HepG2 (cell line): ENCODE measurements around the gene CARHSP1. TPM values are rescaled to one million over a fixed set of nuclear protein-coding genes. Genes with fewer than 3 reads are reported as not detected.

Experiments
- ATF2 ChIP-seq: sonication (generic); formaldehyde crosslinking; IDR thresholded peaks from 2 replicates; pipeline ENCODE4 v1.4.0; 2020; ENCODE audit warnings: missing genetic modification reagents
- BATF2 ChIP-seq: sonication (generic); formaldehyde crosslinking; IDR thresholded peaks from 2 replicates; pipeline ENCODE4 v1.8.0; 2022; ENCODE audit warnings: mild to moderate bottlenecking, missing genetic modification reagents, moderate library complexity
- CBFB ChIP-seq: sonication (generic); formaldehyde crosslinking; IDR thresholded peaks from 2 replicates; pipeline ENCODE4 v1.4.0; 2020; ENCODE audit warnings: missing genetic modification reagents
- GZF1 ChIP-seq: sonication (generic); formaldehyde crosslinking; IDR thresholded peaks from 2 replicates; pipeline ENCODE4 v1.5.1; 2020; ENCODE audit warnings: mild to moderate bottlenecking, missing genetic modification reagents
- HDAC1 ChIP-seq: sonication (generic); formaldehyde crosslinking; IDR thresholded peaks from 2 replicates; pipeline ENCODE4 v1.5.1; 2020; ENCODE audit warnings: mild to moderate bottlenecking, missing genetic modification reagents
- HNRNPK ChIP-seq: fragments of 200-400 bp; formaldehyde crosslinking; IDR thresholded peaks from 2 replicates; pipeline ENCODE4 v1.6.1; 2018; ENCODE audit warnings: low read length, low read depth, moderate library complexity, mild to moderate bottlenecking; ENCODE audit not compliant: poor library complexity, severe bottlenecking
- KLF15 ChIP-seq: sonication (generic); formaldehyde crosslinking; IDR thresholded peaks from 2 replicates; pipeline ENCODE4 v1.8.1; 2023; ENCODE audit warnings: borderline replicate concordance, mild to moderate bottlenecking, inconsistent platforms, missing genetic modification reagents, mixed read lengths
- KMT2A ChIP-seq: sonication (generic); formaldehyde crosslinking; IDR thresholded peaks from 2 replicates; pipeline ENCODE4 v1.4.0; 2020; ENCODE audit warnings: missing genetic modification reagents
- LCORL ChIP-seq, 2 experiments: fragments of 450-650 bp in 1 of 2; sonication (generic) in 1 of 2; formaldehyde crosslinking in 1 of 2; IDR thresholded peaks; 2 replicates each; pipeline versions ENCODE4 v1.5.0 to v1.6.1; 2017 to 2020; ENCODE audit warnings: antibody characterized with exemption in 1 of 2, missing genetic modification reagents in 1 of 2
- MEF2D ChIP-seq: sonication (generic); formaldehyde crosslinking; IDR thresholded peaks from 2 replicates; pipeline ENCODE4 v1.5.1; 2020; ENCODE audit warnings: mild to moderate bottlenecking, missing genetic modification reagents
- PRDM15 ChIP-seq: sonication (generic); formaldehyde crosslinking; IDR thresholded peaks from 2 replicates; pipeline ENCODE4 v1.4.0; 2020; ENCODE audit warnings: missing genetic modification reagents
- RFXANK ChIP-seq: IDR thresholded peaks from 2 replicates; pipeline ENCODE4 v1.6.1; 2016
- SP4 ChIP-seq: sonication (generic); formaldehyde crosslinking; IDR thresholded peaks from 2 replicates; pipeline ENCODE4 v1.8.1; 2023; ENCODE audit warnings: mild to moderate bottlenecking, missing genetic modification reagents
- SYNCRIP ChIP-seq: fragments of 200-400 bp; formaldehyde crosslinking; IDR thresholded peaks from 2 replicates; pipeline ENCODE4 v1.6.1; 2018; ENCODE audit warnings: mild to moderate bottlenecking, low read depth, low read length; ENCODE audit not compliant: insufficient read depth
- TCF7L2 ChIP-seq: IDR thresholded peaks from 2 replicates; pipeline ENCODE4 v1.6.1; 2011; ENCODE audit warnings: mild to moderate bottlenecking, low read depth, low read length, moderate library complexity
- TSC22D2 ChIP-seq: sonication (generic); formaldehyde crosslinking; IDR thresholded peaks from 2 replicates; pipeline ENCODE4 v1.5.1; 2020; ENCODE audit warnings: missing genetic modification reagents, mild to moderate bottlenecking, borderline replicate concordance
- ZKSCAN5 ChIP-seq: sonication (generic); formaldehyde crosslinking; IDR thresholded peaks from 2 replicates; pipeline ENCODE4 v1.5.1; 2020; ENCODE audit warnings: mild to moderate bottlenecking, missing genetic modification reagents
- ZNF256 ChIP-seq: sonication (generic); formaldehyde crosslinking; conservative IDR thresholded peaks from 2 replicates; pipeline ENCODE4 v1.4.0; 2020; ENCODE audit warnings: missing genetic modification reagents
- ZNF263 ChIP-seq: sonication (generic); formaldehyde crosslinking; IDR thresholded peaks from 2 replicates; pipeline ENCODE4 v1.4.0; 2020; ENCODE audit warnings: missing genetic modification reagents
- ZNF326 ChIP-seq: sonication (generic); formaldehyde crosslinking; IDR thresholded peaks from 2 replicates; pipeline ENCODE4 v1.4.0; 2020; ENCODE audit warnings: missing genetic modification reagents, borderline replicate concordance
- ZNF451 ChIP-seq: sonication (generic); formaldehyde crosslinking; IDR thresholded peaks from 2 replicates; pipeline ENCODE4 v1.5.0; 2020; ENCODE audit warnings: mild to moderate bottlenecking, missing genetic modification reagents
- ZNF468 ChIP-seq: sonication (generic); formaldehyde crosslinking; IDR thresholded peaks from 2 replicates; pipeline ENCODE4 v1.8.0; 2022; ENCODE audit warnings: mild to moderate bottlenecking, moderate library complexity, missing genetic modification reagents
- ZNF556 ChIP-seq: sonication (generic); formaldehyde crosslinking; IDR thresholded peaks from 2 replicates; pipeline ENCODE4 v1.4.0; 2020; ENCODE audit warnings: mild to moderate bottlenecking, missing genetic modification reagents, borderline replicate concordance
- ZNF567 ChIP-seq: sonication (generic); formaldehyde crosslinking; IDR thresholded peaks from 2 replicates; pipeline ENCODE4 v1.8.1; 2023; ENCODE audit warnings: mild to moderate bottlenecking, missing genetic modification reagents, borderline replicate concordance
- ZSCAN20 ChIP-seq: sonication (generic); formaldehyde crosslinking; IDR thresholded peaks from 2 replicates; pipeline ENCODE4 v1.4.0; 2020; ENCODE audit warnings: missing genetic modification reagents, mild to moderate bottlenecking, borderline replicate concordance
- polyA plus RNA-seq, 8 experiments: library from polyadenylated mRNA; depleted of rRNA in 3 of 8; stranded (reverse) in 7 of 8; unstranded in 1 of 8; fragments of >200 nt; fragmentation: Illumina TruSeq in 4 of 8; extraction: Trizol in 4 of 8; gene quantifications; 2 replicates each; pipeline versions ENCODE4 v1.2.1 to v1.2.3, GENCODE V29; 2011 to 2016; ENCODE audit warnings: low read depth in 4 of 8, missing spikeins in 1 of 8, mixed read lengths in 1 of 8; ENCODE audit not compliant: insufficient read depth in 1 of 8
- total RNA-seq, 5 experiments: library from RNA; depleted of rRNA; stranded (reverse); fragments of >200 nt; fragmentation: Illumina TruSeq; extraction: Trizol; gene quantifications; 2 replicates each; pipeline ENCODE4 v1.2.3, GENCODE V29; 2016; ENCODE audit warnings: low read depth in 1 of 5

The CARHSP1 gene
- total and polyA plus RNA-seq, 2 of the 13 experiments (the other 11 are each of a cell fraction or from before 2014, with no cell fraction given), result 173 to 345 TPM

- TF ChIP-seq GZF1 (CRISPR knock-in tag), result peak; percentile 23; the same call in 1 of the 2 replicates
- no peak; the same call in 1 of the 2 replicates for TF ChIP-seq CBFB (CRISPR knock-in tag)
- no peak; the same call in 1 of the 2 replicates for TF ChIP-seq RFXANK
- TF ChIP-seq ZNF567, result 0 out of 2 replicates have a peak, but pooled peaks have one; percentile 49
- peak; percentile 90 for TF ChIP-seq HNRNPK
- TF ChIP-seq ZNF451 (CRISPR knock-in tag), result no peak
- peak; percentile 38; the same call in 1 of the 2 replicates for TF ChIP-seq ATF2 (CRISPR knock-in tag)
- peak; percentile 95 for TF ChIP-seq HDAC1
- TF ChIP-seq ZNF468 (CRISPR knock-in tag), result no peak
- no peak for TF ChIP-seq PRDM15 (CRISPR knock-in tag)
- TF ChIP-seq ZNF263 (CRISPR knock-in tag), result peak; percentile 71
- TF ChIP-seq ZNF556, result no peak; the same call in 1 of the 2 replicates
- TF ChIP-seq ZSCAN20, result no peak; the same call in 1 of the 2 replicates
- TF ChIP-seq KLF15 (CRISPR knock-in tag), result no peak
- no peak for TF ChIP-seq SP4 (CRISPR knock-in tag)
- TF ChIP-seq TCF7L2, result no peak
- TF ChIP-seq LCORL (IDR thresholded peaks at IDR 0.05), result no peak
- TF ChIP-seq LCORL (CRISPR knock-in tag; IDR thresholded peaks at IDR 0.05), result no peak; the same call in 1 of the 2 replicates
- peak; percentile 87; the same call in 1 of the 2 replicates for TF ChIP-seq KMT2A (CRISPR knock-in tag)
- no peak for TF ChIP-seq ZNF256 (CRISPR knock-in tag)
- no peak for TF ChIP-seq BATF2 (CRISPR knock-in tag)
- TF ChIP-seq ZNF326, result peak; percentile 36; the same call in 1 of the 2 replicates
- peak; percentile 17; the same call in 1 of the 2 replicates for TF ChIP-seq MEF2D (CRISPR knock-in tag)
- peak; percentile 92; the same call in 1 of the 2 replicates for TF ChIP-seq TSC22D2 (CRISPR knock-in tag)
- TF ChIP-seq ZKSCAN5 (CRISPR knock-in tag), result no peak
- TF ChIP-seq SYNCRIP, result no peak
Measured at GRCh38 chr16:8866118-8866883, 2.5 kb downstream of the CARHSP1 start (continued).
